Measurements from ENCODE around the gene SNAPC1.

GRCh38 chr14:61822458-61822857 lies 60.2 kb downstream of the SNAPC1 start:
- TF ChIP-seq CTCF (IDR thresholded peaks at IDR 0.05) (no peak), POLR2A (IDR thresholded peaks at IDR 0.05) (no peak)

All from Peyer's patch (tissue), 4 donors.